ENCODE data around the gene ARHGDIA.

GRCh38 chr17:81844887-81845286, 26.2 kb downstream of the ARHGDIA start:
- no peak for TF ChIP-seq EZH2 (IDR thresholded peaks at IDR 0.05)
- no peak for TF ChIP-seq POLR2AphosphoS5 (IDR thresholded peaks at IDR 0.05; ENCODE audit: borderline replicate concordance, low read depth, low read length)
- no peak for TF ChIP-seq FOXP2 (optimal IDR thresholded peaks at IDR 0.05; ENCODE audit: control extremely low read depth, extremely low read length, insufficient read depth)
